AG09319 (cell line): ENCODE measurements around the gene MYLK.

Experiments used
- DNase-seq: peaks from one replicate; pipeline ENCODE4 v3.0.0-alpha.2; 2010; ENCODE audit warnings: low read depth; ENCODE audit errors: extremely low read depth
- TF ChIP-seq, protein P1 (sequence below): IDR thresholded peaks from 2 replicates; pipeline ENCODE4 v1.5.1; 2011; ENCODE audit warnings: low read depth, mild to moderate bottlenecking, inconsistent platforms, low read length, moderate library complexity

The MYLK gene

DNA sequence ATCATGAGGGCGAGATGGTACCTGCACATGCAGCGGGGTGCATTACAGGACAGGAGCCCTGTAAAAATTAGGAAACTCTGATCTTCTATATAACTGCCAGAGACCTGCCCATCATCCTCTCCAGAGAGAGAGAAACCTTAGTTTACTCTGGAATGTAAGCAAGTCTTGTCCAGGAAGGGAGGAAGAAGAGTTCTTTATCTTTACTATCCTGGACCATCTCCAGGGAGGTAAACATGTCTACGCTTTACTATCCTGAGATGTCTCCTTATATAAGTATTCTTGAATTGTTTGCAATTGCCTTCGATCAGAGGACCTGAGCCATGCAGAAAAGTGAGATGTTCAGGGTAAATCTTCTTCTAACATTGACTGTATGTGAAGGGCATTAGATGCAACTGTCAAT is 286.6 kb downstream of the MYLK start:
- TF ChIP-seq, protein P1, sequence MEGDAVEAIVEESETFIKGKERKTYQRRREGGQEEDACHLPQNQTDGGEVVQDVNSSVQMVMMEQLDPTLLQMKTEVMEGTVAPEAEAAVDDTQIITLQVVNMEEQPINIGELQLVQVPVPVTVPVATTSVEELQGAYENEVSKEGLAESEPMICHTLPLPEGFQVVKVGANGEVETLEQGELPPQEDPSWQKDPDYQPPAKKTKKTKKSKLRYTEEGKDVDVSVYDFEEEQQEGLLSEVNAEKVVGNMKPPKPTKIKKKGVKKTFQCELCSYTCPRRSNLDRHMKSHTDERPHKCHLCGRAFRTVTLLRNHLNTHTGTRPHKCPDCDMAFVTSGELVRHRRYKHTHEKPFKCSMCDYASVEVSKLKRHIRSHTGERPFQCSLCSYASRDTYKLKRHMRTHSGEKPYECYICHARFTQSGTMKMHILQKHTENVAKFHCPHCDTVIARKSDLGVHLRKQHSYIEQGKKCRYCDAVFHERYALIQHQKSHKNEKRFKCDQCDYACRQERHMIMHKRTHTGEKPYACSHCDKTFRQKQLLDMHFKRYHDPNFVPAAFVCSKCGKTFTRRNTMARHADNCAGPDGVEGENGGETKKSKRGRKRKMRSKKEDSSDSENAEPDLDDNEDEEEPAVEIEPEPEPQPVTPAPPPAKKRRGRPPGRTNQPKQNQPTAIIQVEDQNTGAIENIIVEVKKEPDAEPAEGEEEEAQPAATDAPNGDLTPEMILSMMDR = no peak
- no peak for DNase-seq

DNA sequence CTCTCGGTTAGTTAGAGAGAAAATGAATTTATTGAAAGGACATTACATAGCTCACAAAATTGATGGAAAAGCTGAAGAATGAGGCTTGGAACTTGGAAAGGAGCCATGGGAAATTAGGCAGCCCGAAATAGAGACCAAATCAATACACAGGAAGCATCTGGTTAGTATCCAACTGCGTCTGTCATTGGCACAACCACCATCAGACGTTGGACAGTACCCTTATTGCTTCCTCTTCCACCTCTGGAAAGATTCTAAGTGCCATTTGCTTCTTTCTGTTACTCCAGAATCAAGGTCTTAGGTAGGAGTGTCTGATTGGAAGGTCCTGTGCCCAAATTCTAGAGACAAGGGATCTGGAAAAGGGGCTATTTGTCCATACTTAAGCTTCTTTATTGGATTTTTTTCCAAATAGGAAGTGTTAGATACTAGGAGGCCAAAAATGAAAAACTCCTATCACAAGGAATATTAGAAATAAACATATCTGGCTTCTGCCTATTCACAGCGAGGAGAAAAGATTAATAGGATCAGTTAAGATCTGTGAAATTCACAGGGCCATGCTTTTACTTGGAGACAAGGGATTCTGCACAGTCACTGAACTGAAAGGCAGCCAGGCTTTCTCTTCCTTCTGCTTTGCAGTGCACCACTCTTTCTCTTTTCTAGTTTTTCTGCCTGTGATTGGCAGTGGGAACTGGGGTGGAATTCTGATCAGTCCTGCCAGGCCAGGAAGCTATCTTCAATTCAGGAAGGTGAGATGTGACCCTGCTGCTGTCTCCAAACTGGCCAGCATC is 288.5 kb downstream of the MYLK start:
- DNase-seq = no peak
- TF ChIP-seq, protein P1 = no peak

DNA sequence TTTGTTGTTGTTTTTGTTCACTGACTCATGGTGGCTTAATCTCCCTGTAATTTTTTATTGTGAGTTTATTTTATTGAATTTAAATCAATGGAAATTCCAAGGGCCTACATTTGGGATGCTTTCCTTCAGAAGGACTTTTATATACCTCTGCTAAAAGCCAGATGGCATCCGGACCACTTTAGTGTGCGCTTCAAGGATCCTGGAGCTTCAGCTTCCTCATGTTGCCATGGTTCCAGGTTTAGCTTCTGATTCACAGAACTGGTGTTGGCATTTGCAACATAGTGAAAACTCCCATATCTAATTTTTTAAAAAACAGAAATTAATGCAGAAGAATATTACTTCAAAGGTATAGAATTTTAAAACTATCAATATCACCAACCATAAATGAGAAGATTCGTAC is 290.8 kb downstream of the MYLK start:
- TF ChIP-seq, protein P1 = no peak

DNA sequence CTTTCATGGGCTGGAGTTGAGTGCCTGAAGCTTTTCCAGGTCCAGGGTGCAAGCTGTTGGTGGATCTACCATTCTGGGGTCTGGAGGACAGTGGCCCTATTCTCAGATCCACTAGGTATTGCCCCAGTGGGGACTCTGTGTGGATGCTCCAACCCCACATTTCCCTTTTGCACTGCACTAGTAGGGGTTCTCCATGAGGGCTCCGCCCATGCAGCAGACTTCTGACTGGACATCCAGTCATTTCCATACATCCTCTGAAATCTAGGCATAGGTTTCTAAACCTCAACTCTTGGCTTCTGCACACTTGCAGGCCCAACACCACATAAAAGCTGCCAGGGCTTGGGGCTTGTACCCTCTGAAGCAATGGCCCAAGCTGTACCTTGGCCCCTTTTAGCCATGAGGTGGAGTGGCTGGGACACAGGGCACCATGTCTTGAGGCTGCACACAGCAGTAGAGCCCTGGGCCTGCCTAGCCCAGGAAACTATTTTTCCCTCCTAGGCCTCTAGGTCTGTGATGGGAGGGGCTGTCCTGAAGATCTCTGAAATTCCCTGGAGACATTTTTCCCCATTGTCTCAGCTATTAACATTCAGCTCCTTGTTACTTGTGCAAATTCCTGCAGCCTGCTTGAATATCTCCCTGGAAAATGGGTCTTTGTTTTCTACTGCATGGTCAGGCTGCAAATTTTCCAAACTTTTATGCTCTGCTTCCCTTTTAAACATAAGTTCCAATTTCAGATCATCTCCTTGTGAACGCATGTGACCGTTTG is 293.3 kb downstream of the MYLK start:
- TF ChIP-seq, protein P1 = no peak
- no peak for DNase-seq

More for the DNA sequence above, 290.8 kb downstream of the MYLK start:
- DNase-seq = no peak

DNA sequence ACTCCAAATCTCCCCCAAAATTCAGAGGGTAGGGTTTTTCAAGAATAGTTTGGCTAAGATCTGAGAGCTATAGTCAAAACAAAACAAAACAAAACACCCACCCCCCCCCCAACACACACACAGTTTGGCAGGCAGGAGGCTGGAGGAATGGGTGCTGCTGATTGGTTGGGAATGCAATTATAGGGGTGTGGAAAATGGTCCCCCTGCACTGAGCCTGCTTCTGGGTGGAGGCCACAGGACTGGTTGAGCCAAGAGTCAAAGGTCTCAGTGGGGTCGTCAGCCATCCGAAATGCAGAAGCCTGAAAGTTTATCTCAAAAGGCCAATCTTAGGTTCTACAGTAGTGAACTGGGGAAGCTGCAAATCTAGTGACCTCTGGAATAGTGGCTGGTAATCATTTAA is 296.7 kb downstream of the MYLK start:
- TF ChIP-seq, protein P1 = no peak

DNA sequence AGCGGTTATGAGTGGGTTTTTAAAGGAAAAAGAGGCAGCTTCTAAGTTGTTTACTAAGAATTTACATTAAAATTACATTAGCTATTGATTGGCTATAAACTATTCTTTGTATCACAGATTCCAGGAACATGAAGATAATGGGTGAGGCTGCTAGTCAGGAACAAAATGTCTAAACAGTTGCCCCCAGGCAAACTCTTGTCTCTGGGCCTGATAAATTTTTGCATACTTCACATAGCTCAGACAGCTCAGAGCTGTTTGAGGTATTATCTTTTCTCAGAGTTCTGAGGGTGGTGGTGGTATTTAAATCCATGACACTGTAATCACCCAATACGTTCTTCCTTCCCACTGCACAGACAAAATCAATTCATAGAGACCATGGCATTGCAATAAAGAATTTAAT is 297.2 kb downstream of the MYLK start:
- TF ChIP-seq, protein P1 = no peak
- DNase-seq = no peak

More for the DNA sequence above, 296.7 kb downstream of the MYLK start:
- no peak for DNase-seq

DNA sequence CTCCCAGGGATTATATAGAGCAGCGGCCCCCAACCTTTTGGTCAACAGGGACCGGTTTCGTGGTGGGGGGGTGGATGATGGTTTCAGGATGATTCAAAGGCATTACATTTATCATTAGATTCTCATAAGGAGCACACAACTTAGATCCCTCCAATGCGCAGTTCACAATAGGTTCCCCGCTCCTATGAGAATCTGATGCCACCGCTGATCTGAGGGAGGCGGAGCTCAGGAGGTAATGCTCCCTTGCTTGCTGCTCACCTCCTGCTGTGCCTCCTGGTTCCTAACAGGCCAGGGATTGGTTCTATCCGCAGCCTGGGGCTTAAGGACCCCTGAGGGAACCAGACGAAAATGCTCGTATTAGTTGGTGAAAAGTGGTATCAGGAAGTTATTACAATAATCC is 298.0 kb downstream of the MYLK start:
- DNase-seq = no peak

More for the DNA sequence above, 298.0 kb downstream of the MYLK start:
- TF ChIP-seq, protein P1 = no peak
